OCI-LY7 (cell line): ENCODE measurements around the gene PWWP2A. TPM values are rescaled to one million over a fixed set of nuclear protein-coding genes. Genes with fewer than 3 reads are reported as not detected.

Experiments
- BruUV-seq: library from RNA; stranded (reverse); fragments of 400-500 nt; replicated peaks from 2 replicates; lab custom pipeline; 2021; lab: Mats Ljungman, UMichigan
- CTCF ChIA-PET: fragments of 300-600 bp; sonication (Branson Sonifier 250); formaldehyde crosslinking; loops from one replicate; lab custom pipeline; 2022; ENCODE audit warnings: antibody characterized with exemption; ENCODE audit not compliant: unreplicated experiment; lab: Charles Lee
- POLR2A ChIA-PET: fragments of 300-600 bp; sonication (Branson Sonifier 250); formaldehyde crosslinking; loops from one replicate; lab custom pipeline; 2022; ENCODE audit warnings: antibody characterized with exemption; lab: Charles Lee
- DNase-seq: peaks from one replicate; pipeline ENCODE4 v3.0.0-alpha.2; 2015; ENCODE audit warnings: low spot score
- H2AFZ ChIP-seq: fragments of 200-600 bp; sonication (generic), shearing (Covaris generic); 2 replicates; pipeline ENCODE4 v1.6.1; 2014; ENCODE audit warnings: mild to moderate bottlenecking, antibody characterized with exemption, low read length, moderate library complexity
- H3K27ac ChIP-seq: fragments of 200-600 bp; sonication (generic); 2 replicates; pipeline ENCODE4 v1.5.1; 2014; ENCODE audit warnings: mixed run types, low read depth, mild to moderate bottlenecking, moderate library complexity, low read length, inconsistent platforms; ENCODE audit not compliant: poor library complexity, severe bottlenecking
- H3K36me3 ChIP-seq: fragments of 200-600 bp; sonication (generic); 2 replicates; pipeline ENCODE4 v1.6.1; 2014; ENCODE audit warnings: mild to moderate bottlenecking, antibody characterized with exemption, low read length, moderate library complexity, mixed read lengths; ENCODE audit not compliant: insufficient read depth
- H3K4me1 ChIP-seq: fragments of 200-600 bp; sonication (generic); 2 replicates; pipeline ENCODE4 v1.5.1; 2014; ENCODE audit warnings: mild to moderate bottlenecking, low read length; ENCODE audit not compliant: insufficient read depth, poor library complexity, severe bottlenecking
- H3K4me2 ChIP-seq: fragments of 200-600 bp; sonication (generic); 2 replicates; pipeline ENCODE4 v1.6.1; 2014; ENCODE audit warnings: mild to moderate bottlenecking, low read length
- H3K4me3 ChIP-seq: fragments of 200-600 bp; sonication (generic); 2 replicates; pipeline ENCODE4 v1.5.1; 2014; ENCODE audit warnings: mild to moderate bottlenecking, low read depth, low read length; ENCODE audit not compliant: poor library complexity, severe bottlenecking
- H3K79me2 ChIP-seq: fragments of 200-600 bp; sonication (generic); 2 replicates; pipeline ENCODE4 v1.6.1; 2016; ENCODE audit warnings: low read depth, mild to moderate bottlenecking, low read length, moderate library complexity, mixed read lengths; ENCODE audit not compliant: insufficient read depth
- H3K9me2 ChIP-seq: fragments of 200-600 bp; sonication (generic); 2 replicates; pipeline ENCODE4 v1.6.1; 2016; ENCODE audit warnings: mild to moderate bottlenecking, low read length, mixed read lengths; ENCODE audit not compliant: insufficient read depth
- H3K9me3 ChIP-seq: fragments of 200-600 bp; sonication (generic); 2 replicates; pipeline ENCODE4 v1.6.1; 2014; ENCODE audit warnings: mild to moderate bottlenecking, mixed run types, low read length, mixed read lengths
- H4K20me1 ChIP-seq: fragments of 200-600 bp; sonication (generic); 2 replicates; pipeline ENCODE4 v1.6.1; 2014; ENCODE audit warnings: mild to moderate bottlenecking, antibody characterized with exemption, low read length, moderate library complexity, mixed read lengths; ENCODE audit not compliant: insufficient read depth
- CTCF ChIP-seq: fragments of 200-600 bp; sonication (generic); conservative IDR thresholded peaks from 2 replicates; pipeline ENCODE4 v1.5.1; 2014; ENCODE audit warnings: mild to moderate bottlenecking, antibody characterized with exemption, low read length, moderate library complexity, mixed read lengths
- EZH2phosphoT487 ChIP-seq: fragments of 200-600 bp; sonication (generic); IDR thresholded peaks from 2 replicates; pipeline ENCODE4 v1.6.1; 2018; ENCODE audit warnings: low read depth, borderline replicate concordance, mild to moderate bottlenecking, mixed run types, antibody characterized with exemption, low read length, moderate library complexity, mixed read lengths
- intact Hi-C: fragments of 100-400 bp; cut with micrococcal nuclease; formaldehyde crosslinking; loops from one replicate; pipeline ENCODE4 v1.10.0; 2022; ENCODE audit not compliant: unreplicated experiment
- total RNA-seq, 2 experiments: library from RNA; depleted of rRNA in 1 of 2; stranded (reverse); fragments of >200 nt in 1 of 2; shearing (Covaris generic) in 1 of 2; gene quantifications; 2 replicates each; pipeline ENCODE4 v1.2.3, GENCODE V29; 2014 to 2022

The PWWP2A gene
- total RNA-seq, 2 experiments from 2014 or later, result 28.3 to 28.4 TPM

GRCh38 chr5:160166973-160167623 lies 47.8 kb upstream of the PWWP2A start:
- Histone ChIP-seq H3K4me3 (no peak overlapping the region), H3K4me1 (no peaks in the 10 kb centered on the region), H4K20me1 (no peaks in the 10 kb centered on the region), H3K27ac (no peak overlapping the region), H2AFZ (no peak overlapping the region), H3K4me2 (no peak overlapping the region), H3K9me2 (no peaks in the 10 kb centered on the region), H3K36me3 (no peaks in the 10 kb centered on the region), H3K79me2 (no peaks in the 10 kb centered on the region), H3K9me3 (no peaks in the 10 kb centered on the region)
- ChIA-PET POLR2A (no interaction called here), CTCF (no interaction called here)
- no TSS peak for BruUV-seq
- intact Hi-C loops, result no loop called here
- DNase-seq, result no peak
- TF ChIP-seq CTCF, result no peak
- no peak for TF ChIP-seq EZH2phosphoT487

GRCh38 chr5:160166069-160166972 lies 47.1 kb upstream of the PWWP2A start:
- H3K79me2 ChIP-seq, result no peaks in the 10 kb centered on the region
- no TSS peak for BruUV-seq
- H3K4me1 ChIP-seq, result no peaks in the 10 kb centered on the region
- no peak for DNase-seq
- H3K4me2 ChIP-seq, result no peak overlapping the region
- no peak overlapping the region for H3K27ac ChIP-seq
- H3K36me3 ChIP-seq, result no peaks in the 10 kb centered on the region
- intact Hi-C loops, result no loop called here
- ChIA-PET POLR2A (no interaction called here), CTCF (interaction anchor here (0.6 kb wide), 1 partner anchor 82 kb away, joined by 3 read pairs; no protein-coding TSS in a partner anchor)
- H2AFZ ChIP-seq, result no peak overlapping the region
- H3K9me2 ChIP-seq, result no peaks in the 10 kb centered on the region
- no peaks in the 10 kb centered on the region for H4K20me1 ChIP-seq
- TF ChIP-seq CTCF (no peak), EZH2phosphoT487 (no peak)
- no peak overlapping the region for H3K4me3 ChIP-seq
- no peaks in the 10 kb centered on the region for H3K9me3 ChIP-seq
